GM18909 (cell line): ENCODE measurements around the gene LCE1D.

Source experiments
- ATAC-seq: cut with Tn5 transposase; IDR thresholded peaks from one replicate; pipeline ENCODE4 v1.9.1; 2021; ENCODE audit warnings: mild to moderate bottlenecking; ENCODE audit not compliant: unreplicated experiment, poor library complexity

LCE1D gene, protein sequence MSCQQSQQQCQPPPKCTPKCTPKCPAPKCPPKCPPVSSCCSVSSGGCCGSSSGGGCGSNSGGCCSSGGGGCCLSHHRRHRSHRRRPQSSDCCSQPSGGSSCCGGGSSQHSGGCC

GRCh38 chr1:152796421-152796820 lies at the start of gene LCE1D:
Gene LCE1D, plus strand, starts transcription at chr1:152796721. Its CDS starts 1,074 bp downstream, at chr1:152797795.
- ATAC-seq = no peak

DNA sequence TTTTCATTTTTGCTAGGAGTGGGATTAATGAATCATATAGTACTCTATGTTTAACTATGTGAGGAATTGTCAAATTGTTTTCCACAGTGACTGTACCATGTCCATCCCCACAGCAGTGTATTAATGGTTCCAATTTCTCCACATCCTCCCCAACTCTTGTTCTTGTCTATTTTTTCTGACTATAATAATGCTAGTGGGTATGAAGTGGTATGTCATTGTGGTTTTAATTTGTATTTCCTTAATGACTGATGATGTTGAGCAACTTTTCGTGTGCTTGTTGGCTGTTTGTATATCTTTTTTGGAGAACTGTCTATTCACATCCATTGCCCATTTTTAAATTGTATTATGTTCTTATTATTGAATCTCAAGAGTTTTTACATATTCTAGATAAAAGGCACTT lies 48.7 kb upstream of the LCE1D start:
- no peak for ATAC-seq

DNA sequence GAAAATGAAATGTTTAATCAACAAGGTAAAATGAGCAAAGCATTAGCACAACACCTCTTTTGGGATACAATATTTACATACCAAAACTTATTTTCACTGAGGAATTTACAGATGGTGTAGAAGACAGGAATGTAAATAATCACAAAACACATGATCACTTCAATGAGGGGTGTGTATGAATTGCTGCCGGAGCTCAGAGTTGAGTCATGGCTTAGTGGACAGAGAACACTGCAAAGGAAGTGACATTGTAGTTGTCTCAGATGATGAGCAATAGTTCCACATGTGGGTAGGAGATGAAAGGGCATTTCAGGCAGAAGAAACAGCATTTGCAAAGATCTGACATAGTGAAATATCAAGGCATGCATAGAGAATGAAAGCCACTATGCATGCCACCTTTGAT lies 44.3 kb upstream of the LCE1D start:
- ATAC-seq = no peak

GRCh38 chr1:152753586-152753985 lies 42.9 kb upstream of the LCE1D start:
- ATAC-seq = no peak

GRCh38 chr1:152756872-152757271 lies 39.6 kb upstream of the LCE1D start:
- ATAC-seq = no peak

DNA sequence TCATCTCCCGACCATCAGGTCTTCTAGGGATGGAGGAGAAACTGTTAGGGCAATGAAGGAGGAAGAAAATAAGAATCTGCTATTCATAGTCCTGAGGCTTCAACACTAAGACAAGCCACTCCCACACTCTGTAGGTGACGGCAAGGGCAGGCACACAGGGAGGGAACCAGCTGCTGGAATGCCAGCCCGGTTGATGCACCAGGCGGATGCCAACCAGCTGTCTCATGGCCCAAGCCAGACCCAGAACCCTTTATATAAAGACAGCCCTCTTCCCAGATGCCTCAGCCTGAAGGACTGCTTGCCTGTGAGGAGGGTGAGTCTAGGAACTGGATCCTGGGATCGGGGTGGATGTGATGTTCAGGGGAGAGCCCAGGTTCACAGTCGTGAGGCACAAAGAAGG lies 38.8 kb upstream of the LCE1D start, which contains the start of gene KPRP:
Gene KPRP, plus strand, starts transcription at position 279 of the 400 bp plus-strand sequence. CDS start 1,564 bp downstream, outside the sequence.
- ATAC-seq = no peak

GRCh38 chr1:152758636-152759035 lies 37.9 kb upstream of the LCE1D start:
- no peak for ATAC-seq

DNA sequence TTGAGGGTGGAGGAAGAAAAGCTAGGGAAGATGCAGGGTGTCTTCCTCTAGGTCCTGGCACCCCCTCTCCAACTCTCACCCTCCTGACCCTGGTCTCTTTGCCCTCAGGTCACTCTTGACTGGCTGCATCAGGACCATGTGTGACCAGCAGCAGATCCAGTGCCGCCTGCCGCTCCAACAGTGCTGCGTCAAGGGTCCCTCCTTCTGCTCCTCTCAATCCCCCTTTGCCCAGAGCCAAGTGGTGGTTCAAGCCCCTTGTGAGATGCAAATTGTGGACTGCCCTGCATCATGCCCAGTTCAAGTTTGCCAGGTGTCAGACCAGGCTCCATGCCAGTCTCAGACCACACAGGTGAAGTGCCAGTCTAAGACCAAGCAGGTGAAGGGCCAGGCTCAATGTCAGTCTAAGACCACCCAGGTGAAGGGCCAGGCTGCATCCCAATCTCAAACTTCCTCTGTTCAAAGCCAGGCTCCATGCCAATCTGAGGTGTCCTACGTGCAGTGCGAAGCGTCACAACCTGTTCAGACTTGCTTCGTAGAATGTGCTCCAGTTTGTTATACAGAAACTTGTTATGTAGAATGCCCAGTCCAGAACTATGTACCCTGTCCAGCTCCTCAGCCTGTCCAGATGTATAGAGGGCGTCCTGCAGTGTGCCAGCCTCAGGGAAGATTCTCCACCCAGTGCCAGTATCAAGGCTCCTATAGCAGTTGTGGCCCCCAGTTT lies 36.9 kb upstream of the LCE1D start:
- no peak for ATAC-seq

- ATAC-seq = no peak
Measured at GRCh38 chr1:152760551-152761190, 35.9 kb upstream of the LCE1D start.

- ATAC-seq = no peak
Measured at GRCh38 chr1:152761609-152762213, 34.8 kb upstream of the LCE1D start.

- ATAC-seq = no peak
Measured at GRCh38 chr1:152768847-152769533, 27.5 kb upstream of the LCE1D start.

GRCh38 chr1:152770411-152770810 lies 26.1 kb upstream of the LCE1D start:
- no peak for ATAC-seq

DNA sequence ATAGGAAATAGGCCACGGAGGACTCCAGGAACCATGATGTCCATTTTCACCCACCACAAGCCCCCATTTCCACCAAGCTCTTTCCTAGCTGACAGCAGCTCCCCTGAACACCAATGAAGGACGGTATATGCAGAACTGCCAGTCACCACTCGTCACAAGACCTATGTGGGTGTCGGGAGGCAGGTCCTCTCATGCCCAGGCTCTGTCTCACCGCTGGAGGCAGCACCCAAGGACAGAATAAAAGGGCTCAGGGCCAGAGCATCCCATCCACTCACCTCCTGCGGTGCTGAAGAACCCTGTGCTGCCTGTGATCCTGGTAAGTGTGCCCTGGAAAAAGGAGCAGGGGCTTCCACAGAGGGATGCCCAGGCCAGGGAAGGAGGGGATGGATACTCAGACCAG lies 21.6 kb upstream of the LCE1D start, which contains the start of gene LCE1F:
Gene LCE1F, plus strand, starts transcription at position 266 of the 400 bp plus-strand sequence. CDS start 1,232 bp downstream, outside the sequence.
- no peak for ATAC-seq

DNA sequence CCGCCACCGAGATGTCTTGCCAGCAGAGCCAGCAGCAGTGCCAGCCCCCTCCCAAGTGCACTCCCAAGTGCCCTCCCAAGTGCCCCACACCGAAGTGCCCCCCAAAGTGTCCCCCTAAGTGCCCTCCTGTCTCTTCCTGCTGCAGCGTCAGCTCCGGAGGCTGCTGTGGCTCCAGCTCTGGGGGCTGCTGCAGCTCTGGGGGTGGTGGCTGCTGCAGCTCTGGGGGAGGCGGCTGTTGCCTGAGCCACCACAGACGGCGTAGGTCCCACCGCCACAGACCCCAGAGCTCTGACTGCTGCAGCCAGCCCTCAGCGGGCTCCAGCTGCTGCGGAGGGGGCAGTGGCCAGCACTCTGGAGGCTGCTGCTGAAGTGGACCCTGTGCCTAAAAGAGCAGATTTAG lies 20.2 kb upstream of the LCE1D start:
- ATAC-seq = no peak

GRCh38 chr1:152777510-152778137 lies 18.9 kb upstream of the LCE1D start:
- ATAC-seq = no peak

- no peak for ATAC-seq
Measured at GRCh38 chr1:152783095-152783494, 13.4 kb upstream of the LCE1D start.

GRCh38 chr1:152786077-152786476 lies 10.4 kb upstream of the LCE1D start, which contains the start of gene LCE1E:
Gene LCE1E, plus strand, starts transcription at chr1:152786257. Its CDS starts 1,043 bp downstream, at chr1:152787300.
- ATAC-seq = no peak

GRCh38 chr1:152795686-152796085 lies 835 bp upstream of the LCE1D start:
- ATAC-seq = no peak

DNA sequence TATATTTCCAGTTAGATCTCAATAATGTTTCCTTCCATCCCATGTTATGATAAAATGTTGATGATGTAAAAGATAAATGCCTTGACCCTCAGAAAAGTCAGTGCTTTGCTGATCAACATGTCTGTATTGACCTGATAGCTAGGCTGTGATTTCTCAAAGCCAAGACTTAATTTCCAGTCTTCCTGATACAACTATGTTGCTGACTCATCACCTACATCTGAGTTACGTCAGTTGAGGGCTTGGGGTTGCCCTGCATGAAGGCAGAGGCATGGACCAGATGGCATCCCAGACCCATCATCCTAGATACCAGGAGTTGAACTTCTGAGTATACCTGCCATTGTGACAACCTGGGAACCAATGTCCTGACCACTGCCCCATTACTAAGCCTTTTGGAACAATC lies 4.8 kb downstream of the LCE1D start:
- no peak for ATAC-seq

- ATAC-seq = no peak
Measured at GRCh38 chr1:152806576-152806975, 10.1 kb downstream of the LCE1D start, which contains the start of gene LCE1C. Gene LCE1C, minus strand, starts transcription at chr1:152806651. Its CDS starts 1,173 bp downstream, at chr1:152805478.
